HG03575 (cell line): ENCODE results near the gene SEMA4C.

Source experiments
- ATAC-seq: cut with Tn5 transposase; IDR thresholded peaks from one replicate; pipeline ENCODE4 v1.9.1; 2021; ENCODE audit not compliant: unreplicated experiment, insufficient number of reproducible peaks, low FRiP score; ENCODE audit errors: extremely low read depth

Gene SEMA4C

GRCh38 chr2:96813656-96814055 lies 56.2 kb downstream of the SEMA4C start:
- no peak for ATAC-seq

- no peak for ATAC-seq
Observed at GRCh38 chr2:96811917-96812316, 58.0 kb downstream of the SEMA4C start.

- ATAC-seq, result no peak
Observed at GRCh38 chr2:96810783-96811192, 59.1 kb downstream of the SEMA4C start.

GRCh38 chr2:96809951-96810782 lies 59.7 kb downstream of the SEMA4C start:
- ATAC-seq, result no peak
